NCI-H187 treated with DMSO at 0.1 percent for 48 hours (cell line): ENCODE data around the gene PPID.
"Not testable (repeated sequence)": the region's sequence is repeated elsewhere in the genome, so short reads cannot be mapped to it uniquely, and the experiment has no call there.

Source experiments
- DNase-seq: peaks from one replicate; lab custom pipeline; 2025; lab: John Stamatoyannopoulos, UW

Gene PPID

GRCh38 chr4:158666892-158667291, 56.3 kb downstream of the PPID start:
- DNase-seq = no peak

- no peak for DNase-seq
These were observed 58.4 kb downstream of the PPID start for GRCh38 chr4:158664806-158665205.

- not testable (repeated sequence) for DNase-seq
These were observed 59.2 kb downstream of the PPID start for GRCh38 chr4:158663707-158664625.

- DNase-seq = not testable (repeated sequence)
These were observed 59.9 kb downstream of the PPID start for GRCh38 chr4:158663255-158663654.
